ENCODE measurements around the gene DKK3.
A peak's percentile ranks its signal among the peaks of the same experiment; 100 is the strongest.

DKK3 gene

DNA sequence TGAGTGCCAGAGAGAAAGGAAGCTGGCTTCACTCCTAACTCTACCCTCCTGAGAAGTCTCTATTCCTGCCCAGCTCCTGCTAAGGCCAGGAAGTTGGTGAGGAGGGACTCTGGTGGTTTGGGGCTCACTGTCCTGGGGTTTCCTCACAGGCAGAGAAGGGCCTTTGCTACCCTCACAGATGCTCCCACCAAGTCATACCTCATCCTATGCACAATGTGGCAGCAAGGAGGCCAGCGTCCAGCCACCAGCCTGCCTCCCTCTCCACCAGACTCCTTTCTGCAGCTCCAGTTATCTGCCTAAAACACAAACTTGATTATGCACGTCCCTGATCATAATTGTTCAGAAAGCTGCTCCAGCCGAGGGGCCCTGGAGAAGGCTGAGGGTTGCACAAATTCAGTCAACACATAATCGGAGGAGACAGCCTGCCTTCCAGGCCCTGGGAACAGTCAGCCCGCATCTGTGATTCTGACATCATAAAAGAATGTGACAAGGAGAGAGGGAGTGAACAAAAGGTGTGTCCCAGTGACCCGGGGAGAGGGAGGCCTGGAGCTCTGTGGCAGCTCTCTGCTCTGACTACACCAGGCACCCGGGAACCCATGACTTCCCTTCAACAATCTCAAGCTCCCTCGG lies 28.8 kb downstream of the DKK3 start:
- TF ChIP-seq, protein P1, sequence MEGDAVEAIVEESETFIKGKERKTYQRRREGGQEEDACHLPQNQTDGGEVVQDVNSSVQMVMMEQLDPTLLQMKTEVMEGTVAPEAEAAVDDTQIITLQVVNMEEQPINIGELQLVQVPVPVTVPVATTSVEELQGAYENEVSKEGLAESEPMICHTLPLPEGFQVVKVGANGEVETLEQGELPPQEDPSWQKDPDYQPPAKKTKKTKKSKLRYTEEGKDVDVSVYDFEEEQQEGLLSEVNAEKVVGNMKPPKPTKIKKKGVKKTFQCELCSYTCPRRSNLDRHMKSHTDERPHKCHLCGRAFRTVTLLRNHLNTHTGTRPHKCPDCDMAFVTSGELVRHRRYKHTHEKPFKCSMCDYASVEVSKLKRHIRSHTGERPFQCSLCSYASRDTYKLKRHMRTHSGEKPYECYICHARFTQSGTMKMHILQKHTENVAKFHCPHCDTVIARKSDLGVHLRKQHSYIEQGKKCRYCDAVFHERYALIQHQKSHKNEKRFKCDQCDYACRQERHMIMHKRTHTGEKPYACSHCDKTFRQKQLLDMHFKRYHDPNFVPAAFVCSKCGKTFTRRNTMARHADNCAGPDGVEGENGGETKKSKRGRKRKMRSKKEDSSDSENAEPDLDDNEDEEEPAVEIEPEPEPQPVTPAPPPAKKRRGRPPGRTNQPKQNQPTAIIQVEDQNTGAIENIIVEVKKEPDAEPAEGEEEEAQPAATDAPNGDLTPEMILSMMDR (IDR thresholded peaks at IDR 0.05; ENCODE audit: control insufficient read depth, insufficient read depth, low read depth, low read length, missing control alignments), result no peak
- no peak overlapping the region for H3K4me3 ChIP-seq (ENCODE audit: control insufficient read depth, low read depth, low read length)
- DNase-seq (ENCODE audit: low read depth), result no peak

DNA sequence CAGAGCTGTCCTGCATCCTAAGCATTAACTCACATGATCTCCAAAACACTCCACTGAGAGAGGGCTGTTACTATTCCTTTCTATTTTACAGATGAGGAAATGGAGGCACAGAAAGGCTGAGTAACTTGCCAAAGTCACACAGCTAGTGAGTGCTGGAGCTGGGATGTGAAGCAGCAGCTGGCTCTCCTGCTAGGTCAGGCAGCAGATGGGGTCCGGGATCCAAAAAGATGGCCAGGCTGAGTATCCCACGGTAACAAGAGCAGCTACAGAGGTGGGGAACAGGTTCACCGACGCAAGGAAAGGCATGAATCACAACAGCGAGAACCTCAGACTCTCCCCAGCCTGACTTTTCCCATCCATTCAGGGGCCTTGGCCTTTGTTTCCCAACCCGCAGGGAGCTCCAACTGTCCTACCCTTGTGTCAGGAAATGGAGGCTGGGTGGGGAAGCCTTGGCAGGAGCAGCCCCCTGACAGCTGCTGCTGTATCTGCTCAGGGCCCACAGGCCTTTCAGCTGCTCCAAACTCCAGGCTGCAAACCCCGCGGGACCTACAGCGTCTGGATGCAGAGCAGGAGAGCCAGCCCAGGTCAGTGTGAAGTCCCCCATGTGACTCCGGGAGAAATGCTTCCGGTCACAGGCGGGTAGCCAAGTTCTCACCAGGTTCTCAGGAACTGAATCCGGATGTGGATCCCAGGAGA lies 29.5 kb downstream of the DKK3 start:
- no peak overlapping the region for H3K4me3 ChIP-seq (ENCODE audit: control insufficient read depth, low read depth, low read length)
- no peak for DNase-seq (ENCODE audit: low read depth)
- TF ChIP-seq, protein P1 (IDR thresholded peaks at IDR 0.05; ENCODE audit: control insufficient read depth, insufficient read depth, low read depth, low read length, missing control alignments), result no peak

GRCh38 chr11:11978098-11978637 lies 30.3 kb downstream of the DKK3 start:
- DNase-seq (ENCODE audit: low read depth), result no peak
- no peak overlapping the region for H3K4me3 ChIP-seq (ENCODE audit: control insufficient read depth, low read depth, low read length)
- TF ChIP-seq, protein P1 (IDR thresholded peaks at IDR 0.05; ENCODE audit: control insufficient read depth, insufficient read depth, low read depth, low read length, missing control alignments), result no peak

DNA sequence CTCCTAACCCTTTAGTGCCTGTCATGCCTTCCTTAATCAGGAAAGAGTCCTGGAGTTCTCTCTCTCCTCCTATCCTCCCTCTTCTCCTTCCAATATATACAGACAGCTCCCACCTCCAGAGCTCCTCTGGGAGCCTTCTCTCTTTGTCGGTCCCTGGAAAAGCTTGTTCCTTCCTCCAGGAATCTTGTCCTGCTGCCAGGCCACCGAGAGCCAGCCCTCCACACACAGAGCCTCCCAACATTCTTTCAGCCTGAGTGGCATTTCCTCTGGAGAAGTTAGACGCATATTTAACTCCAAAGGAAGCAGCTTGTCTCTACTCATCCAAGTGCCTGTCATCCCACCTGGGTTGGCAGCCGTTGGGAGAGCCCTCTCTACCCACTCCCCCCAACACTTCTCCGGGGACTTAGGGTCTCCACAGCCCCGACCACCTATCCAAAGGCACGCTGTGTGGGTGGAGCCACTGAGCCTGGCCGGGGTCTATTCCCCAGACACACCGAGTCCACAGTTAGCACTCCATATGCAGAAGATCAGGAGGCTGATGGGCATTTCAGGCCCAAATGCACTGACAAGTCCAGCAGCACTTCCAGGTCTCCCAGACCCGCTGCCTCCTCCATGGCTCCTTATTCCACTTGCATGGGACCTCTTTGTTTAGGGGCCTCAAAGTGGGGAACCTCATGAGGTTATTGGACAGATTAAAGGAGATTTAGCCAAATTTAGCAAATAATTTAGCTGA lies 31.1 kb downstream of the DKK3 start:
- H3K4me3 ChIP-seq (ENCODE audit: control insufficient read depth, low read depth, low read length), result peak overlapping the region; percentile 4; the same call in 1 of the 2 replicates
- TF ChIP-seq, protein P1 (IDR thresholded peaks at IDR 0.05; ENCODE audit: control insufficient read depth, insufficient read depth, low read depth, low read length, missing control alignments), result no peak
- peak; percentile 65 for DNase-seq (ENCODE audit: low read depth)

DNA sequence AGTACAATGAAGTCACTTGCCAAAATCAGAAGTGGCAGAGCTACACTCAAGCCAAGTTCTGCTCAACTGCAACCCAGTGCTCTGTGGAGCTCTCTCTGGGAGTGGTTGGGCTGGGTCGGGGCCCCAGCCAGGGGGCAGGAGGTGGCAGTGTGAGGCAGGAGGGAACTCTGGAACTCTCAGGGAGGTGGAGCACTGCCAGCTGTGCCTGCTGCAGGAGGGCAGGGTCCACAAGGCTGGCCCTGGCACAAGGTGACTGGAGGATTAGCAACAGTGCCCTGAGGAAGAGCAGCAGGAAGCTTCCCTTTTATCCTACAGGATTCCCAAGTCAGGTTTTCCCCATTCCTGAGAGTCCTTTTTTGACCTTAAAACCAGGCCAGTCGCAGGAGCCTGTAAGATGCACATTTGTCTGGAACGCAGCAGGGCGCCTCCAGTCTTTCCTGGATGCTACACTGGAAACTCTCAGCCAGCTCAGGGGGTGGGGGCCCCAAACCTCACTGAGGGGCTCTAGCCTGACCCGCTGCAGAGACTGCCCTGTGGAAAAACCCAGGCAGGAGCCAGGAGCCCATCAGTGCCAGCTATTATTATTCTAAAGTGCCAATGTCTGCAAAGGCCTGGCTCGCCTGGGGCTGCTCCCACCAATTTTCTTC lies 31.8 kb downstream of the DKK3 start:
- no peak overlapping the region for H3K4me3 ChIP-seq (ENCODE audit: control insufficient read depth, low read depth, low read length)
- TF ChIP-seq, protein P1 (IDR thresholded peaks at IDR 0.05; ENCODE audit: control insufficient read depth, insufficient read depth, low read depth, low read length, missing control alignments), result no peak
- no peak for DNase-seq (ENCODE audit: low read depth)
